Measurements from ENCODE around the gene BRICD5.

DNA sequence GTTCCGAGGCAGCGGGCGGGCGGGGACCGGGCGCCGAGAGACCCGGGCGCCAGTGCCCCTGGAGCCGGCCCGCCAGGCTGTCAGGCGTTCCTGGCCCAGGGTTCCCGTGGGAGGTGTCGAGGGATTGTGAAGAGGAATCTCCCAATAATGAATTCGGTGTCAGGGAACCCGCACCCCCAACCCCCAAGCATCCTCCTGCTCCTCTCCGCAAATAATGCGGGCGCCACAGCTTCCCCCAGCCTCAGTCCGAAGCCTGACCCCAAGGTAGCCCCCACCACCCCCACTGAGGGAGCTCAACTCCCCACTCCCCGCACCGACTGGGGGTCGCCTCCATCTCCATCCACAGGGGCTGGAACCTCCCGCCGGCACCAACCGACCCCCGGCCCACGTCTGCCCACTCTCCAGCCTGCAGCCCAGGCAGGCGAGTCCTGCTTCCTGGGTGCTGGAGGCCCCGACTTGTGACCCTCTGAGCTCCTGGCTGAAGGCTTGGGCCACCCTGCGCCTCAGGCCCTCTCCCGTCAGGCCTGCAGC lies 13.6 kb downstream of the BRICD5 start:
- TF ChIP-seq, protein P1, sequence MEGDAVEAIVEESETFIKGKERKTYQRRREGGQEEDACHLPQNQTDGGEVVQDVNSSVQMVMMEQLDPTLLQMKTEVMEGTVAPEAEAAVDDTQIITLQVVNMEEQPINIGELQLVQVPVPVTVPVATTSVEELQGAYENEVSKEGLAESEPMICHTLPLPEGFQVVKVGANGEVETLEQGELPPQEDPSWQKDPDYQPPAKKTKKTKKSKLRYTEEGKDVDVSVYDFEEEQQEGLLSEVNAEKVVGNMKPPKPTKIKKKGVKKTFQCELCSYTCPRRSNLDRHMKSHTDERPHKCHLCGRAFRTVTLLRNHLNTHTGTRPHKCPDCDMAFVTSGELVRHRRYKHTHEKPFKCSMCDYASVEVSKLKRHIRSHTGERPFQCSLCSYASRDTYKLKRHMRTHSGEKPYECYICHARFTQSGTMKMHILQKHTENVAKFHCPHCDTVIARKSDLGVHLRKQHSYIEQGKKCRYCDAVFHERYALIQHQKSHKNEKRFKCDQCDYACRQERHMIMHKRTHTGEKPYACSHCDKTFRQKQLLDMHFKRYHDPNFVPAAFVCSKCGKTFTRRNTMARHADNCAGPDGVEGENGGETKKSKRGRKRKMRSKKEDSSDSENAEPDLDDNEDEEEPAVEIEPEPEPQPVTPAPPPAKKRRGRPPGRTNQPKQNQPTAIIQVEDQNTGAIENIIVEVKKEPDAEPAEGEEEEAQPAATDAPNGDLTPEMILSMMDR (IDR thresholded peaks at IDR 0.05; ENCODE audit: borderline replicate concordance, extremely low read depth, low read length, poor library complexity, severe bottlenecking) = no peak
- no peak for TF ChIP-seq EZH2 (IDR thresholded peaks at IDR 0.05; ENCODE audit: borderline replicate concordance, low read depth, low read length, severe bottlenecking)
